Retina (tissue), 1 donor: Measurements from ENCODE around the gene NPAS4.
"Not testable (repeated sequence)": the region's sequence is repeated elsewhere in the genome, so short reads cannot be mapped to it uniquely, and the experiment has no call there.

Experiments used
- DNase-seq: peaks from one replicate; pipeline ENCODE4 v3.0.0-alpha.2; 2016

The NPAS4 gene

GRCh38 chr11:66420671-66421476, at the start of gene NPAS4:
TSS of gene NPAS4 (plus strand) at chr11:66421035. CDS start at chr11:66421180, 145 bp downstream.
- peak; percentile 66 for DNase-seq

GRCh38 chr11:66371627-66372415, 49.0 kb upstream of the NPAS4 start, which contains the start of gene SLC29A2:
TSS of gene SLC29A2 (minus strand) at chr11:66371760. CDS start at chr11:66371591, 169 bp downstream.
- peak; percentile 85 for DNase-seq

DNA sequence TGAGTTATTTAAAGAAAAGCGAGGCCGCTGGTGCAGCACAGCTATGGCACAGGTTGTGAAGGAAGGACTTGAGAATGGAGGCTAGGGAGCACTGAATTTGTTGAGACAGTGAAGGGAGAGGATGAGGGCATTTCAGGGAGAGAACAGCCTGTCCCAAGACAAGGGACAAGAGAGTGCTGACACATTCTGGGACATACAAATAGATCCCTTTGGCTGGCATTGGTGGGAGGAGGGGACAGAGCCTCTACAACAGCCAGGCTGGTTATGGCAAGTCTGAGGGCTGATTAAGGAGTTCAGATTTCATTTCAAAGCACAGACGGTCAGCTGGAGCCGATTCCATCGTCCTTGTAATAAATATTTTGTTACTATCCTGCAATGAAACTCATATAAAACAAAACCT, 47.6 kb upstream of the NPAS4 start:
- no peak for DNase-seq

DNA sequence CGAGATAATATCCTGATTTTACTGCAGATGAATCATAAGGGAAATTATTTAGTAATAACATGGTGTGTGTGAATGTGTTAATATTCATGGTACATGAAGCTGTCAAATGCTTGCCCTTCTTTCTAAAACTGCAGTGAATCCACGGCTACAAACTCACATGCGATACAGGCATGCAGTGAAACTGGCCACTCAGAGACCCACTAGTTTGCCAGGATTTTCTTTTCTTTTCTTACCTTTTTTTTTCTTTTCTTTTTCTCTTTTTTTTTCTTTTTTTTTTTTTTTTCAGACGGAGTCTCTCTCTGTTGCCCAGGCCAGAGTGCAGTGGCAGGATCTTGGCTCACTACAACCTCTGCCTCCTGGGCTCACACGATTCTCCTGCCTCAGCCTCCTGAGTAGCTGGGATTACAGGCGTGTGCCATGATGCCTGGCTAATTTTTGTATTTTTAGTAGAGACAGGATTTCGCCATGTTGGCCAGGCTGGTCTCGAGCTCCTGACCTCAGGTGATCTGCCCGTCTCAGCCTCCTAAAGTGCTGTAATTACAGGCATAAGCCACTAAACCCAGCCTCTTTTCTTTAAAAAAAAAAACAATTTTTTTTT, 47.0 kb upstream of the NPAS4 start:
- not testable (repeated sequence) for DNase-seq

- DNase-seq: not testable (repeated sequence)
These were observed 40.6 kb upstream of the NPAS4 start for GRCh38 chr11:66380264-66380663.

DNA sequence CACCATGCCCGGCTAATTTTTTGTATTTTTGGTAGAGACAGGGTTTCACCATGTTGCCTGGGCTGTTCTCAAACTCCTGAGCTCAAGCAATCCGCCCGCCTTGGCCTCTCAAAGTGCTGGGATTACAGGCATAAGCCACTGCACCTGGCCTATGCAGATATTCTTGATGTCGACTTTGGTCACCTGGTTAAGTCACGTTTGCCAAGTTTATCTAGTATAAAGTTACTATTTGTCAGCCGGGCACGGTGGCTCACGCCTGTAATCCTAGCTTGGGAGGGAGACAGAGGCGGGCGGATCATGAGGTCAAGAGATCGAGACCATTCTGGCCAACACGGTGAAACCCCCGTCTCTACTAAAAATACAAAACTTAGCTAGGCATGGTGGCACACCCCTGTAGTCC, 36.5 kb upstream of the NPAS4 start:
- DNase-seq: not testable (repeated sequence)

DNA sequence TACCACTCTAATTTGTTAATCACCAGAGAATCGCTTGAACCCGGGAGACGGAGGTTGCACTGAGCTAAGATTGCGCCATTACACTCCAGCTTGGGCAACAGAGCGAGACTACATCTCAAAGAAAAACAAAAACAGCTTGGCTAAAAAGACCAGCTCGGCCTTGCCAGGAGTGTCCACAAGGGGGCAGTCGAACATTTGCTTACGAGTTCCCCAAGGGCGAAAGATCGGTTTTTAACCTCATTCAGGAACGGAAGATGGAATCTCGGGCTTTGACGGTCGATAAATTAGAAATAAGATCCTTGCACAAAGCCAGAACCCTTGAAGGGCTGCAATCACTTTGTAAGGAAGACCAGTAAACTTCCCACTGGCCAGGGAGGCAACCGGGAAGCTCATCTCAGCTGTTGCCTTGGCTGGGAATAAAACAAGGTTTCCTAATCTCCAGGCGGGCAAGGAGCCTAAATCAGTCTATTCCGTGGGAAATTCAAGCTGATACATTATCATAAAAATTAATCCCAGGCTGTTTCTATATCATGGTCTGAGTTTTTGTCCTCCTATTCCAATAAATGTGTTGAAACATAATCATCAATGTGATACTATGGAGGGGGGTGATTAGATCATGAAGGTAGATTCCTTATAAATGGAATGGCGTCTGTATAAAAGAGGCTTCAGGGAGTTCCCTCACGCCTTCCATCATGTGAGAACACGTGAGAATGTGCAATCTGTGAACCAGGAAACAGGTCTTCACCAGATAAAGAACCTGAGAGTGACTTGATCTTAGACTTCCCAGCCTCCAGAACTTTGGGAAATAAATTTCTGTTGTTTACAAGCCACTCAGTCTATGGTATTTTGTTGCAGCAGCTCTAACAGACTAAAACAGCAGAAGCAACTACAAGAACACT, 34.4 kb upstream of the NPAS4 start:
- peak; percentile 91 for DNase-seq

GRCh38 chr11:66388780-66389386, 32.0 kb upstream of the NPAS4 start:
- peak; percentile 61 for DNase-seq

DNA sequence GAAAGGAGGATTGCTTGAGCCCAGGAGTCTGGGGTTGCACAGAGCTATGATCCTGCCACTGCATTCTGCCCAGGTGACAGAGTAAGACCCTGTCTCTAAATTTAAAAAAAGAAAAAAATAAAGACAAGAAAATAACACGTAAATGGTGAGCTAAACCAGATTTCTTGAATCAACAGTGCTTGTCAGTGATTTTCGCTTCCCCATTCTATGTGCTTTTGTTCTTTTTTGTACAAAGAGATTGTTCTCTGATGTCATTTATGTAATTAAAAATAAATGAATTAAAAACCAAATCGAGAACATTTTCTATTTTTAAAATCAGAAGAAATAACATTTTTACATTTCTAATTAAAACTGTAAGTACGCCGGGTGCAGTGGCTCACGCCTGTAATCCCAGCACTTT, 29.5 kb upstream of the NPAS4 start:
- DNase-seq: no peak

DNA sequence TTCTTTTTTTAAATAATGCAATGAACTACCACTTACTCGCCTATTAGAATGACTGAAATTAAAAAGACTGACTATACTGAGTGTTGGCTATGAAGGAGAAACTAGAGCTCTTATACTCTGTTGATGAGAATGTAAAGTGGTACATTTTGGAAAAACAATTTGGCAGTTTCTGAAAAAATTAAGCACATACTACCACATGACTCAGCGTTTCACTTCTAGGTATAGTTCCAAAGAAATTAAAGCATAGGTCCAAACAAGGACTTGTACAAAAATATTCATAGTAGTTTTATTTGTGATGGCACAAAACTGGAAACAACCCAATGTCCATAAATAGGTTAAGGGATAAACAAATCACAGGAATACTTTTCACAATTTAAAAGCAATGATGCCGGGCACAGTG, 26.9 kb upstream of the NPAS4 start:
- DNase-seq: no peak

- DNase-seq: no peak
These were observed 13.2 kb upstream of the NPAS4 start for GRCh38 chr11:66407651-66408050.

DNA sequence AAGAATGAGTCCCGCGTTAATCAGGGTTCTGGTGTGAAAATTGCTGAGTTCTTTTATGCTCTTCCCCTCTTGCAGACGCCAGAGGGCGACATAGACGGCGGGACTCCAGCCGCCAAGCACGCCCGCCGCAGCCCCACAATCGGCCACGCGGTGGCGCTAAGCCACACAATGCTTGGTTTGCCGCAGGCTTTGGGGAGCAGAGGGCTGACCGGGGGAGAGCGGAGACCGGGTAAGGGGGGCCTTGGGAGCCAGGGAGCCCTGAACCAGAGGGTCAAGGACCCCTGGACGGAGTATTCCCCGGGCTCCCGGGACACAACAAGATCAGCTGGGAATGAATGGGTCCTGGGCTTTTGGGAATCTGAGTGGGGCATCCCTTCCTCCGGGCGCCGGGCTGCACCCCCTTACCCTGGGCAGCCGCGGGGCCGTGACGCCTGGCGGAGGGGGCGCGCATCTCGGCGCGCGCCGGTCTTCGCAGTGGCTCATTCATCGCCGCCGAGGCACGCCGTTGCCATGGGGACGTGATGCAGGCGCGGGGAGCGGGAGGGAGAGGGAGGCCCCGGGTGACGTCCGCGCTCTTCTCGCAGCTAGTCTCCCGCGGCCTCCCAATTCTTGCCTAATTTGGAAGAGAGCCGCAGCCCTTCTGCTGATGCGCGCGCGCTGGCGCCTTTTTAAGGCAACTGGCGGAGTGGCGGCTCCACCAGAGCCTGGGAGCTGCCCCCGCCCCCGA, 12.2 kb upstream of the NPAS4 start:
- DNase-seq: peak; percentile 99

DNA sequence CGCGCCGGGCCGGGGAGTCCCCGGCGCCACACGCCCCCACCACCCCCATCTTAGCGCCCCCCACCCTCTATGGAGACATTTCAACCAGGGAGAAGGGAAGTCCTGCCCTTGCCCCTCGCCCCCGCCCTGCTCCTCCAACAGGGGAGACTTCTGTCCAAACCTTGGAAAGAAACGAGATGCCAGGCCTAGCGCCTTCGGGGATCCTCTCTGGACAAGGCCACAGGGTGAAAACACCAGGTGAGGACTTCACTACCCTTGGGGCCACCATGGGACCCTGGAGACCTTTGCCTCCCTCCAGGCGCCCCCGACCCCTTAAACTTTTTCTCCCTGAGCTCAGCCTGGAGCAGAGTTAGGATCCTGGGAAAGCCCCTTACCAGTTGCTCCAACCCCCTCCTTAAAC, 11.6 kb upstream of the NPAS4 start:
- DNase-seq: no peak

GRCh38 chr11:66410191-66410590, 10.6 kb upstream of the NPAS4 start:
- DNase-seq: no peak

GRCh38 chr11:66411323-66411722, 9.5 kb upstream of the NPAS4 start:
- no peak for DNase-seq

DNA sequence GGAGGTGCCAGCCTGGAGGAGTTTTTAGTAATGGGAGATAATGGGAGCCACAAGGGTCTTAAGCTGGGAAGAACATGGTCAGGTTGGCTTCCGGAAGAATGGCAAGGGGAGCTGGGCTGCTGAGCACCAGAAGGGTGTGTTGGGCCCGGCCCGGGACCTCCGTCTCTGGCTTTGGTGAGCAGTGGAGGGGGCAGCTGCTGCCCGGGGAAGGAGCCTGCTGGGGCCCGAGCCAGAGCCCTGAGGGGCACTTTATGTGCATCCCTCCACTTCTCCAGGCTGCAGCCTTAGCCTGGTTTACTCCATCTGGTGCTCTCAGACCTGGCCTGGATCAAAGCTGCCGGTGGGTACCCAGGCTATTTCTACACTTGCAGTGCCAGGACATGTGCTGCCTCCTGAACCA, 8.7 kb upstream of the NPAS4 start:
- no peak for DNase-seq

- no peak for DNase-seq
These were observed 7.7 kb upstream of the NPAS4 start for GRCh38 chr11:66413167-66413566.

DNA sequence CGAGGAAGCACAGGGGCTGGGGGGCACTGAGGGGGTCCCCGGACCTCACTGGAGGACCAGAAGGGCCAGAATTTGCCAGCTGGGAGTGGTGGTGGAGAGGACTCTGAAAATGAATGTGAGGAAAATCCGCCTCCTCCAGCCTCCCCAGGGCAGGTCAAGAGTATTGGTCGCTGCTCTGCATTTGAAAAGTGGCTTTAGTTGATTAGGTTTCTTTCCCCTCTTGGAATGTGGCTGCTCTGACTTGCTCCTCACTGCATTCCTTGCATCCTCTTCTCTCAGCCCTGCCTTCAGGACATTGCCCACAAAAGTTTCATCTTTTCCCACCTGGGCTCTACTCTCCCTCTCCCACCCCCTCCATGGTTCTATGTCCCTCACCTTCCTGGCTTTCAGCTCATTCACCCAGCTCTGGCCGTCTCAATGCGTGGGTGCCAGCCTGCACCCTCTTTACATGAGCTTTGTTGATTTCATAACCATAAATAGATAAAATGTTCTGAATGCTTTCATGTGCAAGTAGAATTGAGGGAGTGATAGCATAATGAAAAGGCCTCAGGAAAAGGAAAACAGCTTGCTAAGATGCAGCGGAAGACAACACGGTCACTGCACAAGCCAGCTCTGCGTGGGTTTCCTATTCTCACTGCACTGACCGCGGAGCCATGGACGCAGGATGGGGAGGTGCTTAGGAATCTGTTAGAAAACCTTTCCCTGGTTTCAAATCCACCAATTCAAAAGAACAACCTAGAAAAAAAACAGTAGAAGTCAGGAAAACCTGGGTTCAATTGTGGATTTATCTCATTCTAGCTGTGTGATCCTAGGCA, 6.5 kb upstream of the NPAS4 start:
- DNase-seq: no peak

DNA sequence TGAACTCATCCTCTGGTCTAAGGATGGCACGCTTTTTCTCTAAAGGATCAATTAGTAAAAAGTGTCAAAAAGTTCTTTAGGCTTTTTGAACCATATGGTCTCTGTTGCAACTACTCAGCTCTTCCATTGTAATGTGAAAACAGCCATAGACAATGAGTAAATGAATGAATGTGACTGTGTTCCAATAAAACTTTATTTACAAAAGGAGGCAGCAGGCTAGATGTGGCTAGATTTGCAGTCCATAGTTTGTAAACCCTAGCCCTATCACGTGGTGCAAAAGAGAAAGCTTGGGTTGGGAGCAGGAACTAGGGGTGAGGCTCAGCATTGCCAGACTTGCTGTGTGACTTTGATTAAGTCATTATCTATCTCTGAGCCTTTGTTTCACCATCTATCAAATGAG, 5.4 kb upstream of the NPAS4 start:
- DNase-seq: no peak

DNA sequence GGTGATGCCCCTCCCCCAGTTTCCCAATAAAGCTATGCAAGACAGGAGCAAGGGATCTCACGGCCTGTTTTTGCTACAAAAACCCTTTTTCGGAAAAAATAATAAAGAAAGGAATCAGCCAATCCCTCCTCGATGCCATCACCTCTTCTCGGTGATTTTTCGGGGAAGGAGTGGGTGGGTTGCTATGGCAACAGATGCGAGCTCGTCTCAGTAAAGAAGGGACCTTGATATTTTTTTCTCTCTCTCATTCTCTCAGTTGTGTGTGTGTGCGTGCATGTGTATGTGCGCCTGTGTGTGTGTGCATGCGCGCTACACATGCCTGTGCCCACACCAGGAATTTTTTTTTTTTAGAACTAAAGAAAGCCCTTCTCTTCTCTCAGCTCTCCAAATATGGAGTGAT, 3.8 kb upstream of the NPAS4 start:
- DNase-seq: no peak
